Loucy (cell line): Measurements from ENCODE around the gene B9D1.

ENCODE experiments used
- H2AFZ ChIP-seq: fragments of 200-600 bp; sonication (generic); 2 replicates; pipeline ENCODE4 v1.6.0; 2016; ENCODE audit warnings: antibody characterized with exemption, mild to moderate bottlenecking, low read length, moderate library complexity
- H3F3A ChIP-seq: fragments of 200-600 bp; 2 replicates; pipeline ENCODE4 v1.6.0; 2016; ENCODE audit warnings: antibody characterized with exemption, low read depth, mild to moderate bottlenecking
- H3K27me3 ChIP-seq: fragments of 200-600 bp; sonication (generic); 2 replicates; pipeline ENCODE4 v1.6.1; 2014; ENCODE audit warnings: low read length, mild to moderate bottlenecking; ENCODE audit not compliant: insufficient read depth, poor library complexity, severe bottlenecking
- H3K36me3 ChIP-seq: fragments of 200-600 bp; sonication (generic); 2 replicates; pipeline ENCODE4 v1.6.1; 2016; ENCODE audit warnings: low read length; ENCODE audit not compliant: insufficient read depth
- H3K4me1 ChIP-seq: fragments of 200-600 bp; sonication (generic); 2 replicates; pipeline ENCODE4 v1.5.1; 2014; ENCODE audit warnings: low read length, mild to moderate bottlenecking; ENCODE audit not compliant: insufficient read depth, poor library complexity, severe bottlenecking
- H3K4me2 ChIP-seq: fragments of 200-600 bp; sonication (generic); 2 replicates; pipeline ENCODE4 v1.6.0; 2014; ENCODE audit warnings: antibody characterized with exemption, low read length, low read depth, mild to moderate bottlenecking; ENCODE audit not compliant: poor library complexity, severe bottlenecking
- H3K4me3 ChIP-seq: fragments of 200-600 bp; sonication (generic); 2 replicates; pipeline ENCODE4 v1.5.1; 2014; ENCODE audit warnings: low read length, mild to moderate bottlenecking, mixed read lengths; ENCODE audit not compliant: poor library complexity, severe bottlenecking
- H3K79me2 ChIP-seq: fragments of 200-600 bp; sonication (generic); 2 replicates; pipeline ENCODE4 v1.6.1; 2014; ENCODE audit warnings: low read length; ENCODE audit not compliant: insufficient read depth
- H3K9ac ChIP-seq: fragments of 200-600 bp; sonication (generic); 2 replicates; pipeline ENCODE4 v1.6.0; 2014; ENCODE audit warnings: mild to moderate bottlenecking, low read depth, low read length, moderate library complexity; ENCODE audit not compliant: poor library complexity, severe bottlenecking
- H3K9me2 ChIP-seq: fragments of 200-600 bp; sonication (generic); replicated peaks from 2 replicates; pipeline ENCODE4 v1.6.1; 2016; ENCODE audit warnings: low read depth, low read length, mixed read lengths
- H3K9me3 ChIP-seq: fragments of 200-600 bp; sonication (generic); 2 replicates; pipeline ENCODE4 v1.6.1; 2014; ENCODE audit warnings: mild to moderate bottlenecking, antibody characterized with exemption, low read length, low read depth; ENCODE audit not compliant: insufficient read depth
- H4K20me1 ChIP-seq: fragments of 200-600 bp; sonication (generic); 2 replicates; pipeline ENCODE4 v1.6.0; 2014; ENCODE audit warnings: antibody characterized with exemption, low read length, mild to moderate bottlenecking; ENCODE audit not compliant: insufficient read depth, poor library complexity, severe bottlenecking
- CTCF ChIP-seq: fragments of 200-600 bp; sonication (generic); conservative IDR thresholded peaks from 2 replicates; pipeline ENCODE4 v1.5.1; 2014; ENCODE audit warnings: mild to moderate bottlenecking, antibody characterized with exemption, low read length
- EZH2phosphoT487 ChIP-seq: fragments of 200-600 bp; IDR thresholded peaks from 2 replicates; pipeline ENCODE4 v1.6.1; 2018; ENCODE audit warnings: antibody characterized with exemption, mild to moderate bottlenecking, moderate library complexity, borderline replicate concordance

The B9D1 gene

DNA sequence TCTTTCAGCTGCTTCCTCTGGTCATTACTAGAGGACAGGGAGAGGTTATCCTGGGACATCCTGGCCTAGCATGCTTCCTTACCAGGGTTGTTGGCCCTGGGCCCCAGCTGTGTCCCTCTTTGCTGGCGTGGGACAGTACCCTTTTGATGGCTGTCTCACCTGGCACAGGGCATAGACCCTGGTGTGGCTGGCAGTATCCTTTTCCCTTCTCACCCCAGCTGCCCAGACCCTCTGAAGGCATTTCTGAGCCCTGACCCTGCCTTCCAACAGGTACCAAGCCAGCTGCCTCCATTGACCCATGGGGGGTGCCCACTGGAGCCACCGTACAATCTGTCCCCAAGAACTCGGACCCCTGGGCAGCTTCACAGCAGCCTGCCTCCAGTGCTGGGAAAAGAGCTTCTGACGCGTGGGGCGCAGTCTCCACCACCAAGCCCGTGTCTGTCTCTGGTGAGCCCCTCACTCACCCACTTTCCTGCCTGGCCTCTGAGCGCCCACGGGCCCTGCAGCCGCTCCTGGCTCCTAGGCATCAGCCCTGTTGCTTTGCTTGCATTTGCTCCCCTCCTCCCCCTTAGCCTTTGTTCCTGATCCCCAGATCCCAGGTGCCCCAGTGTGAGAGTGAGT, 34.0 kb downstream of the B9D1 start:
- Histone ChIP-seq H3K36me3 (no peaks in the 10 kb centered on the region), H3K4me1 (no peaks in the 10 kb centered on the region), H3K9me2 (no peaks in the 10 kb centered on the region), H3K9ac (no peak overlapping the region), H4K20me1 (no peaks in the 10 kb centered on the region), H3K4me3 (no peak overlapping the region), H3K27me3 (peaks cover 9% of the 10 kb centered on the region), H3K79me2 (no peaks in the 10 kb centered on the region), H2AFZ (no peak overlapping the region), H3F3A (no peaks in the 10 kb centered on the region), H3K9me3 (no peaks in the 10 kb centered on the region), H3K4me2 (no peak overlapping the region)
- TF ChIP-seq CTCF (no peak), EZH2phosphoT487 (no peak)

DNA sequence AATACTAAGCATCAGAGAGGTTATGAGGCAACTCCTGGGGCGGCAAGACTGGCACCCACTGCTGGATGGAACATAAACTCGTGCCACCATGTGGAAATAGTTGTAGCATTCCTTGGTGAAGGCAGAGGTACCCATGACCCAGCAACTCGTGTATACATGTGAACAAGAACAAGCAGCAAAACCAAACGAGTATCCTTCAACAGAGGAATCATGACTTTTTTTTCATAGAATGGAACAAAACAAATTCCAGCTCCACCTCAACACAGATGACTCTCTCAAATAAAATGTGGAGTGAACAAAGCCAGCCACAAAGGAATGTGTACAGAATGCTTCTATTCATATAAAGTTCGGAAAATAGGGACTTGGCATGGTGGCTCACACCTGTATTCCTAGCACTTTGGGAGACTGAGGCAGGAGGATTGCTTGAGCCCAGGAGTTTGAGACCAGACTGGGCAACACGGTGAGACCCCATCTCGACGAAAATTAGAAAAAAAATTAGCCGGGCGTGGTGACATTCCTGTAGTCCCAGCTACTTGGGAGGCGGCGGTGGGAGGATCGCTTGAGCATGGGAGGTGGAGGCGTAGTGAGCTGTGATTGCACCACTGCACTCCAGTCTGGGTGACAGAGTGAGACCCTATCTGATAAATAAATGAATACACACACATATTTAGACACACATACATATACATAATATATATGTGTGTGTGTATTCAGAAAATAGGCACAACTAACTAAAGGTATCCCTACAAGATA, 35.3 kb downstream of the B9D1 start:
- Histone ChIP-seq H2AFZ (no peak overlapping the region), H3K36me3 (no peaks in the 10 kb centered on the region), H3K9ac (no peak overlapping the region), H3K79me2 (no peaks in the 10 kb centered on the region), H3K4me2 (no peak overlapping the region), H3F3A (no peaks in the 10 kb centered on the region), H3K4me1 (no peaks in the 10 kb centered on the region), H4K20me1 (no peaks in the 10 kb centered on the region), H3K27me3 (peaks cover 16% of the 10 kb centered on the region), H3K9me3 (no peaks in the 10 kb centered on the region), H3K9me2 (no peaks in the 10 kb centered on the region), H3K4me3 (no peak overlapping the region)
- TF ChIP-seq EZH2phosphoT487 (no peak), CTCF (no peak)

DNA sequence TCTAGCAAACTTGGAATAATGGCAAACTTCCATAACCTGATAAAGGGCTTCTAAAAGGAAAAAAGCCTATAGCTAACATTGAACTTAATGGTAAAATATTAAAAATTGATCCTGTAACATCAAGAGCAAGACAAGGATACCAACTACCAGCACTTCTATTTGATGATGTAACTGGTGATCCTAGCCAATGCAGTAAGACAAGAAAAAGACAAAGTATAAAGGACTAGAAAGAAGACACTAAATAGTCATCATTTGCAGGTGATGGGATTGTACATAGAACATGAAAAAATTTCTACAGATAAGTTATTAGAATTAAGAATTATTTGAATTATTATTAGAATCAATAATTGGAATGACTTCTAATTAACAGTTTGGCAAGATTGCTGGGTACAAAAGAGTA, 37.0 kb downstream of the B9D1 start:
- Histone ChIP-seq H3K36me3 (no peaks in the 10 kb centered on the region), H3K4me1 (no peaks in the 10 kb centered on the region), H3K9ac (no peak overlapping the region), H3K9me3 (no peaks in the 10 kb centered on the region), H3K27me3 (peaks cover 16% of the 10 kb centered on the region), H3F3A (no peaks in the 10 kb centered on the region), H4K20me1 (no peaks in the 10 kb centered on the region), H3K4me2 (no peak overlapping the region), H3K9me2 (no peaks in the 10 kb centered on the region), H3K79me2 (no peaks in the 10 kb centered on the region), H3K4me3 (no peak overlapping the region), H2AFZ (no peak overlapping the region)
- TF ChIP-seq CTCF (no peak), EZH2phosphoT487 (no peak)
